ENCODE measurements around the gene FCN1. TPM values are rescaled to one million over a fixed set of nuclear protein-coding genes. Genes with fewer than 3 reads are reported as not detected.
"Not testable (repeated sequence)": the region's sequence is repeated elsewhere in the genome, so short reads cannot be mapped to it uniquely, and the experiment has no call there.

Gene FCN1
- total RNA-seq, 4 donors from 2014 or later: 0.41 to 13.8 TPM; not detected in 2

DNA sequence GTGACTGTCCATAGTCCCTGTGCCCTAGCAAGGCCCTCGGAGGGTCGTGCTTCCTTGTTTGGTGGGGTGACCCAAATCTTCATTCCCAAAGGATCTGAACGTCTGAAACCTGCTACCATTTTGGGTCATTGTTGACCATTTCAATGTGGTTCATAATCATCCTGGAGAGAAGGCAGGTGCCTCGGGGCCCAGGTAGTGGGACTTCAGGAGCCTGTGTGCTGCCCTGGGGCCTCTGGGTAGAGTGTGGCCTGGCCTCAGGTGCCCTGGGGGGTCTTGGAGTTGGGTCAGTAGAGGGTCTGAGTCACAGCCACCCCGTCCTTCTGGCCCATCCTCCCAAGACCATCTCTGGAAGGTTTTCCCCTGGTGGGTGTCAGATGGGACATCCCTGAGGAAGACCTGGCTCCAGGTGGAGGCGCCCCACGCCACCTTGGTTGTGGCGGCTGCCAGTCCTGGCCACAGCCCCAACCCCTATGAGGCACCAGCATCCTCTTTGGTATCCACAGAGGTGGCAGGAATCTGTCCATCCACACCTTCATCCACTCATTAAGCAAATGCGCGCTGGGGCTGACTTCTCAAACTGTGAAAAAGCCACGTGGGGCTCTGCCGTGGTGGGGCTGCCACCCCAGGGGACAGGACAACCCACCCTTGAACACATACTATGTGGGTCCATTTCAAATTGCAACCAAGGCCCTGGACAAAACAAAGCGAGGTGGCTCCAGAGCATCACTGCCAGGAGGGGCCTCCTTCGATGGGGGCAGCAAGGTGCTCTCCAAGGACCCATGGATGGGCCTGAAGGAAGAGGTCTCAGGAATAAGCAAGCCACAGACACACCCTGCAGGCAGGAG lies 41.6 kb upstream of the FCN1 start:
- no peaks in the 10 kb centered on the region for H3K9me3 ChIP-seq
- TF ChIP-seq, protein P1, sequence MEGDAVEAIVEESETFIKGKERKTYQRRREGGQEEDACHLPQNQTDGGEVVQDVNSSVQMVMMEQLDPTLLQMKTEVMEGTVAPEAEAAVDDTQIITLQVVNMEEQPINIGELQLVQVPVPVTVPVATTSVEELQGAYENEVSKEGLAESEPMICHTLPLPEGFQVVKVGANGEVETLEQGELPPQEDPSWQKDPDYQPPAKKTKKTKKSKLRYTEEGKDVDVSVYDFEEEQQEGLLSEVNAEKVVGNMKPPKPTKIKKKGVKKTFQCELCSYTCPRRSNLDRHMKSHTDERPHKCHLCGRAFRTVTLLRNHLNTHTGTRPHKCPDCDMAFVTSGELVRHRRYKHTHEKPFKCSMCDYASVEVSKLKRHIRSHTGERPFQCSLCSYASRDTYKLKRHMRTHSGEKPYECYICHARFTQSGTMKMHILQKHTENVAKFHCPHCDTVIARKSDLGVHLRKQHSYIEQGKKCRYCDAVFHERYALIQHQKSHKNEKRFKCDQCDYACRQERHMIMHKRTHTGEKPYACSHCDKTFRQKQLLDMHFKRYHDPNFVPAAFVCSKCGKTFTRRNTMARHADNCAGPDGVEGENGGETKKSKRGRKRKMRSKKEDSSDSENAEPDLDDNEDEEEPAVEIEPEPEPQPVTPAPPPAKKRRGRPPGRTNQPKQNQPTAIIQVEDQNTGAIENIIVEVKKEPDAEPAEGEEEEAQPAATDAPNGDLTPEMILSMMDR (IDR thresholded peaks at IDR 0.05): no peak
- TF ChIP-seq EP300 (IDR thresholded peaks at IDR 0.05; ENCODE audit: low read depth): no peak
- TF ChIP-seq POLR2AphosphoS5 (IDR thresholded peaks at IDR 0.05): no peak
- no peak for TF ChIP-seq POLR2A (IDR thresholded peaks at IDR 0.05)
- H3K4me1 ChIP-seq: no peaks in the 10 kb centered on the region
- H3K27ac ChIP-seq: no peak overlapping the region
- H3K4me3 ChIP-seq: no peak overlapping the region
- in situ Hi-C loops (cut with MboI; ENCODE audit: low pct_ligation_motif_present in 1 of 4, low pct_unique_long_range_greater_than_20kb in 1 of 4, low sequenced_read_pairs in 3 of 4): no loop called here
- 89% methylated on average over 11 of the region's 14 CpGs; no CpG with 5 or more reads in 1 of the 2 donors for WGBS, 2 donors (ENCODE audit: low coverage in 1 of 2)
- peaks cover 11% of the 10 kb centered on the region for H3K27me3 ChIP-seq
- intact Hi-C loops (cut with DNase I; ENCODE audit: low total_unique reads): no loop called here
- H3K36me3 ChIP-seq: no peaks in the 10 kb centered on the region
- DNase-seq: no peak

DNA sequence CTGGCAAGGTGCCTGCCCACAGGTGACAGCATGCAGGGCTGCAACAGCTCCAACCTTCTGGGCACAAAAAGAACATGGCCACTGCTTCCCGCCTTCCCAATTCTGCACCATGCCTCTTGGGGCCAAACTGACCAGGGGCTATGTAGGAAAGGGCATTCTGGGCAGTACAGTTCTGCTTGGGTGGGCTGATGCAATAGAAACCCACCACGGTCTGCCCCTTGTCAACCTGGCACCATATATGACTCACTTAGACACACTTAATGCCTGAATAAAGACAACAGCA lies 40.2 kb upstream of the FCN1 start:
- Histone ChIP-seq H3K4me3 (no peak overlapping the region), H3K27me3 (peaks cover 11% of the 10 kb centered on the region), H3K9me3 (no peaks in the 10 kb centered on the region), H3K36me3 (no peaks in the 10 kb centered on the region), H3K4me1 (no peaks in the 10 kb centered on the region), H3K27ac (no peak overlapping the region)
- in situ Hi-C loops (cut with MboI; ENCODE audit: low pct_ligation_motif_present in 1 of 4, low pct_unique_long_range_greater_than_20kb in 1 of 4, low sequenced_read_pairs in 3 of 4) (no loop called here), intact Hi-C loops (cut with DNase I; ENCODE audit: low total_unique reads) (no loop called here)
- TF ChIP-seq EP300 (IDR thresholded peaks at IDR 0.05; ENCODE audit: low read depth) (no peak), POLR2AphosphoS5 (IDR thresholded peaks at IDR 0.05) (no peak), POLR2A (IDR thresholded peaks at IDR 0.05) (no peak)
- TF ChIP-seq, protein P1 (IDR thresholded peaks at IDR 0.05): no peak
- WGBS, 2 donors (ENCODE audit: low coverage in 1 of 2): 73% methylated on average over 2 of the region's 2 CpGs; no CpG with 5 or more reads in 1 of the 2 donors
- DNase-seq: no peak

DNA sequence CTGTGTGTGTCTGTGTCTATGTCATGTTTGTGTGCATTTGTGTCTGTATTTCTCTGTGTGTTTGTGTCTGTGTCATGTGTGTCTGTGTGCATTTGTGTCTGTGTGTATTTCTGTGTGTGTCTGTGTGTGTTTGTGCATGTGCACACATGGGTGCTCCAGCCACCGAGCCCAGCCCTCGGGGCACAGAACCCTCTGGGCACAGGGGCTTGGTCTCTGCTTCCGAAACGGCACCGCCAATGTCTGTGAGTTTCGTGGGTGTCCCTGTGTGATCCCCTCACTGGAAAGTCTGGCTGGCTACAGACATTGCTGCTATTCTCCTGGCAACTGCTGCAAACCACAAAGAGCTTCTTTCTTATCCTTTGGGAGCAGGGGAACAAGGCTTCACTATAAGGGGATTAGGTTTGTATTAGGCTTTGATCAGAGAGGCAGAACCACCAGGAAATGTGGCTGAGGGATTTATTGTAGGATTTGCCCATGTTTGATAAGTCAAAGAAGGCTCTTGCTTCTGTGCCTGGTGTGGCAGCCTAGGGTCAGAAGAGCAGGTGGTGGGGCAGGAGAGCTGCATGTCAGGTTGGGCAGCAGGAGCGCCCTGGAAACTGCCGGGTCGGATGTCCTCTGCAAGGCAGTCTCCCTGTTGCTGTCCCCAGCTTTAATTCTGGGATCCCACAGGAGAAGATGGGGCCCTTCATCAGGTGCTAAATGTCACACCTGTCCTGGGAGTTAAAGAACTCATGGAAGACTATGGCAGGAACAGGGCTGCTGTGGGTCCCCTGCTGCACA lies 39.6 kb upstream of the FCN1 start:
- WGBS, 2 donors (ENCODE audit: low coverage in 1 of 2): 84% methylated on average over 9 of the region's 9 CpGs; no CpG with 5 or more reads in 1 of the 2 donors

DNA sequence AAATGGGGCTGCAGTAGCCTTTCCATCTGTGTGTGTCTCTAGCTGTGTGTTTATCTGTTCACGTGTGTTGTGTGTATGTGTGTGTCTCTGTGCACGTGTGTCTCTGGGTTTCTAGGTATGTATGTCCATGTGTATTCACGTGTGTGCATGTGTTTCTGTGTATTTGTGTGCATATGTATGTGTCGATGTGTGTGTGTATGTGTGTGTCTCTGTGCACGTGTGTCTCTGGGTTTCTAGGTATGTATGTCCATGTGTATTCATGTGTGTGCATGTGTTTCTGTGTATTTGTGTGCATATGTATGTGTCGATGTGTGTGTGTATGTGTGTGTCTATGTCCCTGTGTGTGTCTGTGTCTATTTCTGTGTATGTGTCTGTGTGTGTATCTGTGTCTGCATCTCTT lies 38.7 kb upstream of the FCN1 start:
- H3K4me1 ChIP-seq; in situ Hi-C loops (cut with MboI; ENCODE audit: low pct_ligation_motif_present in 1 of 4, low pct_unique_long_range_greater_than_20kb in 1 of 4, low sequenced_read_pairs in 3 of 4); DNase-seq; H3K27me3 ChIP-seq; H3K36me3 ChIP-seq; intact Hi-C loops (cut with DNase I; ENCODE audit: low total_unique reads); H3K9me3 ChIP-seq; H3K4me3 ChIP-seq; H3K27ac ChIP-seq: not testable (repeated sequence)
- 77 to 81% methylated on average over 6 of the region's 6 CpGs for WGBS, 2 donors (ENCODE audit: low coverage in 1 of 2)

More for the DNA sequence above, 39.6 kb upstream of the FCN1 start:
- intact Hi-C loops (cut with DNase I; ENCODE audit: low total_unique reads) (no loop called here), in situ Hi-C loops (cut with MboI; ENCODE audit: low pct_ligation_motif_present in 1 of 4, low pct_unique_long_range_greater_than_20kb in 1 of 4, low sequenced_read_pairs in 3 of 4) (no loop called here)
- no peak for DNase-seq
- Histone ChIP-seq H3K27me3 (peaks cover 8% of the 10 kb centered on the region), H3K4me3 (no peak overlapping the region), H3K4me1 (no peaks in the 10 kb centered on the region), H3K27ac (no peak overlapping the region), H3K36me3 (no peaks in the 10 kb centered on the region), H3K9me3 (no peaks in the 10 kb centered on the region)
- TF ChIP-seq, protein P1 (IDR thresholded peaks at IDR 0.05): no peak
- TF ChIP-seq EP300 (IDR thresholded peaks at IDR 0.05; ENCODE audit: low read depth): no peak
- TF ChIP-seq POLR2A (IDR thresholded peaks at IDR 0.05): no peak
- TF ChIP-seq POLR2AphosphoS5 (IDR thresholded peaks at IDR 0.05): no peak
